IMR-90 (cell line): ENCODE measurements around the gene HMGB3. TPM values are rescaled to one million over a fixed set of nuclear protein-coding genes. Genes with fewer than 3 reads are reported as not detected.

Experiments used
- ATAC-seq: fragments of 200-7000 bp; cut with Tn5 transposase; 2 replicates; pipeline ENCODE4 v1.9.1; 2020; ENCODE audit warnings: low read depth, mild to moderate bottlenecking, moderate library complexity
- BruUV-seq: library from RNA; stranded (reverse); fragments of 400-500 nt; replicated peaks from 2 replicates; lab custom pipeline; 2021; lab: Mats Ljungman, UMichigan
- CTCF ChIA-PET: fragments of 300-600 bp; formaldehyde crosslinking; extraction: SDS; loops from one replicate; lab custom pipeline; 2021; ENCODE audit warnings: antibody characterized with exemption; lab: Yijun Ruan, JAX
- POLR2A ChIA-PET: fragments of 300-600 bp; sonication (Branson Sonifier 250); formaldehyde crosslinking; loops from one replicate; lab custom pipeline; 2022; ENCODE audit warnings: antibody characterized with exemption; ENCODE audit not compliant: unreplicated experiment; lab: Charles Lee
- DNase-seq: peaks from one replicate; pipeline ENCODE4 v3.0.0; 2013
- H2AFZ ChIP-seq: replicated peaks from 2 replicates; pipeline ENCODE3; 2013; ENCODE audit warnings: low read length, mild to moderate bottlenecking; ENCODE audit not compliant: poor library complexity
- H2AK5ac ChIP-seq: 2 replicates; pipeline ENCODE4 v1.6.1; 2013; ENCODE audit warnings: low read depth, low read length, inconsistent platforms
- H2AK9ac ChIP-seq: replicated peaks from 2 replicates; pipeline ENCODE3; 2013; ENCODE audit warnings: mild to moderate bottlenecking, low read depth, low read length, moderate library complexity; ENCODE audit not compliant: poor library complexity
- H2BK120ac ChIP-seq: 2 replicates; pipeline ENCODE4 v1.6.1; 2013; ENCODE audit warnings: low read depth, low read length, inconsistent platforms
- H2BK15ac ChIP-seq: 3 replicates; pipeline ENCODE4 v1.6.1; 2013; ENCODE audit warnings: low read depth, low read length, inconsistent platforms
- H2BK20ac ChIP-seq: 2 replicates; pipeline ENCODE4 v1.6.1; 2013; ENCODE audit warnings: low read depth, mild to moderate bottlenecking, inconsistent platforms, low read length, moderate library complexity
- H2BK5ac ChIP-seq: 2 replicates; pipeline ENCODE4 v1.6.1; 2013; ENCODE audit warnings: mild to moderate bottlenecking, low read depth, low read length, inconsistent platforms; ENCODE audit not compliant: poor library complexity, severe bottlenecking
- H3K14ac ChIP-seq: replicated peaks from 2 replicates; pipeline ENCODE4 v1.6.1; 2013; ENCODE audit warnings: low read depth, low read length, inconsistent platforms
- H3K18ac ChIP-seq: 2 replicates; pipeline ENCODE4 v1.6.1; 2013; ENCODE audit warnings: low read depth, low read length, control low read depth
- H3K23ac ChIP-seq: 2 replicates; pipeline ENCODE4 v1.6.1; 2013; ENCODE audit warnings: low read depth, low read length, inconsistent platforms
- H3K27ac ChIP-seq: 2 replicates; pipeline ENCODE4 v1.5.1; 2013; ENCODE audit warnings: mild to moderate bottlenecking, control low read depth, low read length; ENCODE audit not compliant: insufficient read depth
- H3K27me3 ChIP-seq: 2 replicates; pipeline ENCODE4 v1.6.1; 2013; ENCODE audit warnings: low read length; ENCODE audit not compliant: control insufficient read depth, insufficient read depth
- H3K36me3 ChIP-seq: 2 replicates; pipeline ENCODE4 v1.6.1; 2013; ENCODE audit warnings: low read length, mixed read lengths; ENCODE audit not compliant: control insufficient read depth, insufficient read depth
- H3K4ac ChIP-seq: 2 replicates; pipeline ENCODE4 v1.6.1; 2013; ENCODE audit warnings: low read depth, low read length, inconsistent platforms
- H3K4me1 ChIP-seq: 2 replicates; pipeline ENCODE4 v1.6.1; 2013; ENCODE audit warnings: low read length, mixed read lengths; ENCODE audit not compliant: control insufficient read depth, insufficient read depth
- H3K4me2 ChIP-seq: 2 replicates; pipeline ENCODE4 v1.6.1; 2013; ENCODE audit warnings: low read depth, mild to moderate bottlenecking, control low read depth, low read length, moderate library complexity
- H3K4me3 ChIP-seq: 2 replicates; pipeline ENCODE4 v1.5.1; 2013; ENCODE audit warnings: low read depth, mild to moderate bottlenecking, control low read depth, low read length, moderate library complexity; ENCODE audit not compliant: insufficient read depth
- H3K56ac ChIP-seq: 2 replicates; pipeline ENCODE4 v1.6.1; 2013; ENCODE audit warnings: low read length, inconsistent platforms; ENCODE audit not compliant: insufficient read depth; ENCODE audit errors: extremely low read depth
- H3K79me1 ChIP-seq, 2 experiments: 2 replicates each; pipeline ENCODE4 v1.6.1; 2013; ENCODE audit warnings: low read length in 2 of 2, inconsistent platforms in 1 of 2, low read depth in 1 of 2
- H3K9ac ChIP-seq: 2 replicates; pipeline ENCODE4 v1.6.1; 2013; ENCODE audit warnings: low read depth, low read length, control low read depth
- H3K9me1 ChIP-seq: 2 replicates; pipeline ENCODE4 v1.6.1; 2013; ENCODE audit warnings: low read length, inconsistent platforms; ENCODE audit not compliant: insufficient read depth
- H3K9me3 ChIP-seq: 2 replicates; pipeline ENCODE4 v1.6.1; 2013; ENCODE audit warnings: low read length; ENCODE audit not compliant: control insufficient read depth, insufficient read depth
- H4K20me1 ChIP-seq: 2 replicates; pipeline ENCODE4 v1.6.1; 2013; ENCODE audit warnings: low read length, inconsistent platforms; ENCODE audit not compliant: insufficient read depth
- H4K5ac ChIP-seq: 2 replicates; pipeline ENCODE4 v1.6.1; 2013; ENCODE audit warnings: mild to moderate bottlenecking, low read depth, low read length, control low read depth
- H4K8ac ChIP-seq, 2 experiments: 2 replicates each; pipeline ENCODE4 v1.6.1; 2013; ENCODE audit warnings: low read depth in 2 of 2, low read length in 2 of 2, control low read depth in 1 of 2, inconsistent platforms in 1 of 2
- H4K91ac ChIP-seq: 2 replicates; pipeline ENCODE4 v1.6.1; 2013; ENCODE audit warnings: low read depth, low read length, inconsistent platforms; ENCODE audit not compliant: insufficient read depth
- BHLHE40 ChIP-seq: fragments of 150-350 bp; IDR thresholded peaks from 2 replicates; pipeline ENCODE4 v1.6.1; 2016; ENCODE audit warnings: mild to moderate bottlenecking, low read depth, low read length
- CEBPB ChIP-seq: IDR thresholded peaks from 2 replicates; pipeline ENCODE4 v1.6.1; 2012; ENCODE audit warnings: low read depth, low read length, improper control_type of control experiment
- CHD1 ChIP-seq: IDR thresholded peaks from 2 replicates; pipeline ENCODE4 v1.6.1; 2012; ENCODE audit warnings: low read depth, low read length, improper control_type of control experiment
- ELK1 ChIP-seq: fragments of 150-350 bp; IDR thresholded peaks from 2 replicates; pipeline ENCODE4 v1.6.1; 2016; ENCODE audit warnings: low read depth, mild to moderate bottlenecking, low read length, moderate library complexity, borderline replicate concordance
- FOS ChIP-seq: fragments of 150-350 bp; IDR thresholded peaks from 2 replicates; pipeline ENCODE4 v1.6.1; 2016; ENCODE audit warnings: low read depth, low read length
- MAFK ChIP-seq: IDR thresholded peaks from 2 replicates; pipeline ENCODE4 v1.6.1; 2012; ENCODE audit warnings: low read depth, low read length, improper control_type of control experiment
- MAZ ChIP-seq: IDR thresholded peaks from 2 replicates; pipeline ENCODE4 v1.6.1; 2012; ENCODE audit warnings: low read depth, mild to moderate bottlenecking, low read length, improper control_type of control experiment, moderate library complexity, borderline replicate concordance
- MXI1 ChIP-seq: IDR thresholded peaks from 2 replicates; pipeline ENCODE4 v1.6.1; 2012; ENCODE audit warnings: low read depth, mild to moderate bottlenecking, low read length, moderate library complexity, borderline replicate concordance
- NFE2L2 ChIP-seq: fragments of 150-350 bp; IDR thresholded peaks from 2 replicates; pipeline ENCODE4 v1.6.1; 2016; ENCODE audit warnings: low read depth, mild to moderate bottlenecking, low read length
- POLR2A ChIP-seq: IDR thresholded peaks from 2 replicates; pipeline ENCODE4 v1.6.1; 2012; ENCODE audit warnings: mild to moderate bottlenecking, low read depth, low read length
- RAD21 ChIP-seq: IDR thresholded peaks from 2 replicates; pipeline ENCODE4 v1.6.1; 2012; ENCODE audit warnings: low read length, improper control_type of control experiment
- RCOR1 ChIP-seq: IDR thresholded peaks from 2 replicates; pipeline ENCODE4 v1.6.1; 2012; ENCODE audit warnings: mild to moderate bottlenecking, low read length, improper control_type of control experiment; ENCODE audit not compliant: insufficient replicate concordance
- RFX5 ChIP-seq: IDR thresholded peaks from 2 replicates; pipeline ENCODE4 v1.8.0; 2012; ENCODE audit warnings: low read depth, mild to moderate bottlenecking, low read length, moderate library complexity
- SMC3 ChIP-seq: fragments of 150-350 bp; IDR thresholded peaks from 2 replicates; pipeline ENCODE4 v1.6.1; 2016; ENCODE audit warnings: low read depth, mild to moderate bottlenecking, antibody characterized with exemption, low read length, moderate library complexity
- WGBS, 2 experiments: methylation state at CpG; one replicate each; pipeline versions ENCODE4 v1.1.5 to v1.1.7; 2013; ENCODE audit warnings: missing lambda C conversion rate in 2 of 2; ENCODE audit not compliant: insufficient read length in 1 of 2; ENCODE audit errors: extremely low coverage in 2 of 2; 5-methylcytosine and 5-hydroxymethylcytosine counted together
- dilution Hi-C: fragments of 300-500 bp; cut with HindIII; formaldehyde crosslinking; loops from one replicate; pipeline ENCODE4 v1.14.3; 2018; ENCODE audit warnings: low sequenced_read_pairs; ENCODE audit not compliant: unreplicated experiment
- in situ Hi-C: fragments of 300-500 bp; cut with MboI; formaldehyde crosslinking; loops from 3 replicates; pipeline ENCODE4 v1.14.3; 2019; ENCODE audit warnings: low sequenced_read_pairs, inconsistent platforms, mixed read lengths
- intact Hi-C: fragments of 100-400 bp; cut with micrococcal nuclease; formaldehyde crosslinking; loops from 2 replicates; pipeline ENCODE4 v1.10.0; 2022
- polyA plus RNA-seq, 3 experiments: library from polyadenylated mRNA; depleted of rRNA; stranded (reverse); fragments of >200 nt; gene quantifications; 2 replicates each; pipeline ENCODE4 v1.2.3, GENCODE V29; 2012; ENCODE audit warnings: low replicate concordance in 1 of 3
- total RNA-seq: library from RNA; depleted of rRNA; stranded (reverse); fragments of >200 nt; gene quantifications from 2 replicates; pipeline ENCODE4 v1.2.3, GENCODE V29; 2012
- TF ChIP-seq, protein P1 (sequence below): conservative IDR thresholded peaks from 2 replicates; pipeline ENCODE4 v1.5.1; 2012; ENCODE audit warnings: mild to moderate bottlenecking, low read depth, low read length, improper control_type of control experiment
- TF ChIP-seq, protein P2 (sequence below): fragments of 150-350 bp; IDR thresholded peaks from 2 replicates; pipeline ENCODE4 v1.6.1; 2017; ENCODE audit warnings: mild to moderate bottlenecking, antibody characterized with exemption, low read length, low read depth

Gene HMGB3
- total and polyA plus RNA-seq, 2 of the 4 experiments (the other 2 are of a cell fraction) = 14.7 to 21.3 TPM

GRCh38 chrX:151000861-151001331 is 17.8 kb downstream of the HMGB3 start:
- no peak overlapping the region for H2BK15ac ChIP-seq
- H4K20me1 ChIP-seq = no peaks in the 10 kb centered on the region
- H3K9me1 ChIP-seq = no peaks in the 10 kb centered on the region
- no peak for DNase-seq
- dilution Hi-C loops (no loop called here), in situ Hi-C loops (no loop called here), intact Hi-C loops (no loop called here)
- H3K27ac ChIP-seq = no peak overlapping the region
- H3K27me3 ChIP-seq = no peaks in the 10 kb centered on the region
- no peak overlapping the region for H3K14ac ChIP-seq
- no peaks in the 10 kb centered on the region for H3K4me1 ChIP-seq
- no peak overlapping the region for H2BK5ac ChIP-seq
- no peak overlapping the region for H2AK5ac ChIP-seq
- H3K4me2 ChIP-seq = no peak overlapping the region
- H4K5ac ChIP-seq = no peak overlapping the region
- no peak overlapping the region for H2BK120ac ChIP-seq
- ATAC-seq = no peak
- H2AFZ ChIP-seq = no peak overlapping the region
- H3K36me3 ChIP-seq = no peaks in the 10 kb centered on the region
- no peak overlapping the region for H3K56ac ChIP-seq
- TF ChIP-seq ELK1 = no peak
- TF ChIP-seq, protein P1, sequence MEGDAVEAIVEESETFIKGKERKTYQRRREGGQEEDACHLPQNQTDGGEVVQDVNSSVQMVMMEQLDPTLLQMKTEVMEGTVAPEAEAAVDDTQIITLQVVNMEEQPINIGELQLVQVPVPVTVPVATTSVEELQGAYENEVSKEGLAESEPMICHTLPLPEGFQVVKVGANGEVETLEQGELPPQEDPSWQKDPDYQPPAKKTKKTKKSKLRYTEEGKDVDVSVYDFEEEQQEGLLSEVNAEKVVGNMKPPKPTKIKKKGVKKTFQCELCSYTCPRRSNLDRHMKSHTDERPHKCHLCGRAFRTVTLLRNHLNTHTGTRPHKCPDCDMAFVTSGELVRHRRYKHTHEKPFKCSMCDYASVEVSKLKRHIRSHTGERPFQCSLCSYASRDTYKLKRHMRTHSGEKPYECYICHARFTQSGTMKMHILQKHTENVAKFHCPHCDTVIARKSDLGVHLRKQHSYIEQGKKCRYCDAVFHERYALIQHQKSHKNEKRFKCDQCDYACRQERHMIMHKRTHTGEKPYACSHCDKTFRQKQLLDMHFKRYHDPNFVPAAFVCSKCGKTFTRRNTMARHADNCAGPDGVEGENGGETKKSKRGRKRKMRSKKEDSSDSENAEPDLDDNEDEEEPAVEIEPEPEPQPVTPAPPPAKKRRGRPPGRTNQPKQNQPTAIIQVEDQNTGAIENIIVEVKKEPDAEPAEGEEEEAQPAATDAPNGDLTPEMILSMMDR = no peak
- TF ChIP-seq SMC3 = no peak
- TF ChIP-seq MXI1 = no peak
- no peak for TF ChIP-seq RAD21
- TF ChIP-seq CHD1 = no peak
- TF ChIP-seq FOS = no peak
- no peak for TF ChIP-seq RFX5
- TF ChIP-seq CEBPB = no peak
- TF ChIP-seq, protein P2, sequence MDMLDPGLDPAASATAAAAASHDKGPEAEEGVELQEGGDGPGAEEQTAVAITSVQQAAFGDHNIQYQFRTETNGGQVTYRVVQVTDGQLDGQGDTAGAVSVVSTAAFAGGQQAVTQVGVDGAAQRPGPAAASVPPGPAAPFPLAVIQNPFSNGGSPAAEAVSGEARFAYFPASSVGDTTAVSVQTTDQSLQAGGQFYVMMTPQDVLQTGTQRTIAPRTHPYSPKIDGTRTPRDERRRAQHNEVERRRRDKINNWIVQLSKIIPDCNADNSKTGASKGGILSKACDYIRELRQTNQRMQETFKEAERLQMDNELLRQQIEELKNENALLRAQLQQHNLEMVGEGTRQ = no peak
- TF ChIP-seq RCOR1 = no peak
- no peak for TF ChIP-seq NFE2L2
- no peak for TF ChIP-seq BHLHE40
- TF ChIP-seq MAFK = no peak
- no peak for TF ChIP-seq MAZ
- no peak for TF ChIP-seq POLR2A
- H3K4ac ChIP-seq = no peak overlapping the region
- H3K4me3 ChIP-seq = no peak overlapping the region
- no peaks in the 10 kb centered on the region for H3K9me3 ChIP-seq
- H3K23ac ChIP-seq = no peak overlapping the region
- no peaks in the 10 kb centered on the region for H3K79me1 ChIP-seq
- H3K18ac ChIP-seq = no peak overlapping the region
- no peak overlapping the region for H3K9ac ChIP-seq
- H2AK9ac ChIP-seq = no peak overlapping the region
- no peak overlapping the region for H2BK20ac ChIP-seq
- H4K8ac ChIP-seq = no peak overlapping the region
- no CpG with 5 or more reads among the region's 5 CpGs for WGBS, 2 experiments
- H4K91ac ChIP-seq = no peak overlapping the region
- CTCF ChIA-PET = no interaction called here
- POLR2A ChIA-PET = no interaction called here
- no TSS peak for BruUV-seq
